Neural crest cell (in vitro differentiated cells): ENCODE data around the gene PLPP3. TPM values are rescaled to one million over a fixed set of nuclear protein-coding genes. Genes with fewer than 3 reads are reported as not detected.

Experiments used
- DNase-seq: peaks from one replicate; pipeline ENCODE4 v3.0.0; 2021; ENCODE audit warnings: low read depth, mixed read lengths, low spot score
- H3K27ac Mint-ChIP-seq: one replicate; pipeline ENCODE4 v1.8.0; 2021; ENCODE audit warnings: mild to moderate bottlenecking, mixed read lengths; ENCODE audit not compliant: unreplicated experiment
- H3K27me3 Mint-ChIP-seq: 2 replicates; pipeline ENCODE4 v1.8.0; 2021; ENCODE audit warnings: low read depth, mild to moderate bottlenecking, mixed read lengths
- H3K36me3 Mint-ChIP-seq: 2 replicates; pipeline ENCODE4 v1.8.0; 2021; ENCODE audit warnings: low read depth, mild to moderate bottlenecking, mixed read lengths
- H3K4me1 Mint-ChIP-seq: 2 replicates; pipeline ENCODE4 v1.8.0; 2021; ENCODE audit warnings: mixed read lengths
- H3K4me3 Mint-ChIP-seq: one replicate; pipeline ENCODE4 v1.8.0; 2021; ENCODE audit warnings: mild to moderate bottlenecking, mixed read lengths
- H3K9me3 Mint-ChIP-seq: 2 replicates; pipeline ENCODE4 v1.8.0; 2021; ENCODE audit warnings: mixed read lengths
- long read RNA-seq: library from polyadenylated mRNA; unstranded; transcript quantifications from one replicate; pipeline ENCODE4 v2.0.0, GENCODE V29; 2020
- total RNA-seq: library from RNA; stranded (reverse); gene quantifications from 2 replicates; pipeline ENCODE4 v1.2.1, GENCODE V29; 2021
- TF ChIP-seq, protein P1 (sequence below): fragments of 200-600 bp; sonication (generic); conservative IDR thresholded peaks from 2 replicates; pipeline ENCODE4 v1.5.0; 2021; ENCODE audit warnings: antibody characterized with exemption, mild to moderate bottlenecking

The PLPP3 gene
- 21.2 and 24.7 TPM in 2 replicates for total RNA-seq
- long read RNA-seq, transcript PLPP3-201 (6 exons, 3,292 nt), result major isoform, 20 of 31 reads
- long read RNA-seq, partial matches to known transcripts, result 0 of 31 reads
- long read RNA-seq, other reads (novel, unspliced or antisense), result 10 of 31 reads

DNA sequence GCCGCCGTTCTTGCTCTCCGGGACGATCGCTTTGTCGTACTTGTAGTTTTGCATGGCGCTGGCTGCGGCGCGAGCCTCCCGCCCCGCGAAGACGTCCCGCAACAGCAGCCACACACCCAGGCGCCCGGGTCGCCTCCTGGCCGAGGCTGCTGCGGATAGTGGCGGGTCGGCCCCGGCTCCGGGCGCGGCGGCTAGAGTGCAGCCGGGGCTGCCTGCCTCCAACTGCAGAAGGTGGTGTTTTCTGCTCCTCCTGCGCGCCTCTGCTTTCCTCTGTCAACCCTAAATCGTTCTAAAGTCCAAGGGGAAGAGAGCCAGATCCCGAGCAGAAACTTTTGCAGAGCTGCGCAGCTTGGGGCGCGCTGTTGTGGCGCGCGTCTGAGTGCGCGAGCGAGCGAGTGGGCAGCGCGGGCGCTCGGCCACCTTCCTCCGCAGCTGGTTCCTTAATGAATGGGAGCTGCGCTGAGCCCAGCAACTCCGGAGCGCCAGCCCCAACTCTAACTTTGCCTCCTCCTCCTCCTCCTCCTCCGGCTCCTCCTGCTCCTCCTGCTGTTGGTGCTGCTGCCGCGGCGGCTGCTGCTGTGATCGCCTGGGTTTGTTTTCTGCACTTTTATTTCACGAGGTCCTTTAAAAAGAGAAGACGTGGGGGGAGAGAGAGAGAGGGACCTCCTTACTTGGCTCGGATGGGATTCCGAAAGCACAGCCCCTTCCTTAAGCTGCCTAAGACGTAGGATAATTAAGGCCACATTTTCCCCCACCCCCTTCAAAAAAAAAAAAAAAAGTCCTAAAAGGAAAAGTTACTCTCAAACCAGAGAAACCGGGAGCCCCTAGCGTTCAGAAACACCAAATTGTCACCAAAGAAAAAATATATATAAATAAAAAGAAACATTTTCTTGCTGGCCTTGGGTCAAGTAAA, at the start of gene PLPP3:
Gene PLPP3 (minus strand): TSS at position 601 of the 913 bp plus-strand sequence. CDS start 547 bp downstream, at position 54.
- Mint-ChIP-seq H3K36me3 (no peaks in the 10 kb centered on the region), H3K9me3 (no peaks in the 10 kb centered on the region), H3K4me1 (peaks cover 41% of the 10 kb centered on the region), H3K4me3 (peak within 1 kb of the TSS; percentile 99), H3K27me3 (no peaks in the 10 kb centered on the region), H3K27ac (peak within 1 kb of the TSS; percentile 98)
- TF ChIP-seq, protein P1, sequence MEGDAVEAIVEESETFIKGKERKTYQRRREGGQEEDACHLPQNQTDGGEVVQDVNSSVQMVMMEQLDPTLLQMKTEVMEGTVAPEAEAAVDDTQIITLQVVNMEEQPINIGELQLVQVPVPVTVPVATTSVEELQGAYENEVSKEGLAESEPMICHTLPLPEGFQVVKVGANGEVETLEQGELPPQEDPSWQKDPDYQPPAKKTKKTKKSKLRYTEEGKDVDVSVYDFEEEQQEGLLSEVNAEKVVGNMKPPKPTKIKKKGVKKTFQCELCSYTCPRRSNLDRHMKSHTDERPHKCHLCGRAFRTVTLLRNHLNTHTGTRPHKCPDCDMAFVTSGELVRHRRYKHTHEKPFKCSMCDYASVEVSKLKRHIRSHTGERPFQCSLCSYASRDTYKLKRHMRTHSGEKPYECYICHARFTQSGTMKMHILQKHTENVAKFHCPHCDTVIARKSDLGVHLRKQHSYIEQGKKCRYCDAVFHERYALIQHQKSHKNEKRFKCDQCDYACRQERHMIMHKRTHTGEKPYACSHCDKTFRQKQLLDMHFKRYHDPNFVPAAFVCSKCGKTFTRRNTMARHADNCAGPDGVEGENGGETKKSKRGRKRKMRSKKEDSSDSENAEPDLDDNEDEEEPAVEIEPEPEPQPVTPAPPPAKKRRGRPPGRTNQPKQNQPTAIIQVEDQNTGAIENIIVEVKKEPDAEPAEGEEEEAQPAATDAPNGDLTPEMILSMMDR, result peak; percentile 76
- peak; percentile 68 for DNase-seq

DNA sequence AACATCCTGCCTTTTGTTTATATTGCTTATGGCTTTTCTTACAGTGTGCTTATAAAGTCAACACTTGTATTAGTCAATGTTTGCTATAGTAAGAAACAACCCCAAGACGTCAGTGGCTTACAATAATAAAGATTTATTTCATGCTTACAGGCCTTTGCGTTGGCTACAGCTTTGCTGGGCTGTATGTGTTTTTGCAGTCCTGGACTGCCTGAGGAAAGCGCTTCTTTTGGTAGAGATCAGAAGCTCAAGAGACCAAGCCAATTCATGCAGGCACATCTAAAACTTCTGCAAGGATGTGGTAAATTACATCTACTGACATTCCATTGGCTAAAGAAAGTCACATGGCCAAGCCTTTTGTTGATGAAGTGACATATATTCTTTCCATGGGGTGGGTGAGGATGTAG, 48.3 kb upstream of the PLPP3 start:
- TF ChIP-seq, protein P1, result no peak
- Mint-ChIP-seq H3K27me3 (no peaks in the 10 kb centered on the region), H3K4me1 (no peaks in the 10 kb centered on the region), H3K36me3 (no peaks in the 10 kb centered on the region), H3K9me3 (peaks cover under 1% of the 10 kb centered on the region), H3K27ac (no peak overlapping the region), H3K4me3 (no peak overlapping the region)
- no peak for DNase-seq

DNA sequence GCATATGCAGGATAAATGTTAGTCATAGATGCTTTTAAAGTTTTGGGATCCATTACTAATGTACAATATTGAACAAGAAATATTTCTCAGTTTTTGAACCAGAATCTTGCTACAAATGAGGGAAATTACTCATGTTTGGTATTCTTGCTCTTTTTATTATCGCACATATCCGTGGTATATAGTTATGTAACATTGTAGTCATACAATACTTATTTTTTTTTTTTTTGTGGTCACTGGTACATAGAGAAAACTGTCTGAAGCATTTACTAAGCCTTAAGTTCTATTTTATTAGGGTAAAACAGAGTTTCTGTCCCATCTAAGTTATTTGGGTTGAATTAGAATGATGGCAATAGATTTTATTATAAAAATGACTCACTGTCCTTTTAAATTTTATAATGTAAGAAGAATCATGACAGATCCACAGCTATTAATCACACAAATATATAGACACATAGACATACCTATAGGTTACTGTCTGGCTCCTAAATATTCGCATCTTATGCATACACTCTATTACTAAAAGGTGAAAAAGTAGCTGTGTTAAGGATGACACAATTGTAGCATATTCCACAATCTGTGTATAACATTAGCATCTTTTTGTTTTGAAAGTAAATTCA, 47.8 kb upstream of the PLPP3 start:
- H3K36me3 Mint-ChIP-seq, result no peaks in the 10 kb centered on the region
- H3K4me1 Mint-ChIP-seq, result no peaks in the 10 kb centered on the region
- H3K27ac Mint-ChIP-seq, result no peak overlapping the region
- H3K27me3 Mint-ChIP-seq, result no peaks in the 10 kb centered on the region
- no peak for DNase-seq
- H3K9me3 Mint-ChIP-seq, result peaks cover 3% of the 10 kb centered on the region
- TF ChIP-seq, protein P1, result no peak
- no peak overlapping the region for H3K4me3 Mint-ChIP-seq

DNA sequence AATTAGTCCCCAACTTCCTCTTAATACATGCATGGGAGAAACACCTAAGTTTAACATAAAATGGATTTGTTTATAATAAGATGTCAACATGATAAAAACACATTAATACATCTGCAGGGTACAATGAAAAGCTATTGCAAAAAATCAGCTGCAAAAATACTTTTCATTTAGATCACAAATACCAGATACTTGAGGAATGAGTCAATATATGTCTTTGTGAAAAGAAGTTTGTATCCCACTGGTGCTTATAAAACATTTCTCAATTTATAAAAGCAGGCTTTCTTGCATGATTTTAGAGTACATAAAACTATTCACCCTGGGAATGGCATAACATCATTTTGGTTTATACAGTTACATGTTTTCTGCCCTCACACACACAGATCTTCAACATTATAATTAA, 47.2 kb upstream of the PLPP3 start:
- no peak overlapping the region for H3K4me3 Mint-ChIP-seq

DNA sequence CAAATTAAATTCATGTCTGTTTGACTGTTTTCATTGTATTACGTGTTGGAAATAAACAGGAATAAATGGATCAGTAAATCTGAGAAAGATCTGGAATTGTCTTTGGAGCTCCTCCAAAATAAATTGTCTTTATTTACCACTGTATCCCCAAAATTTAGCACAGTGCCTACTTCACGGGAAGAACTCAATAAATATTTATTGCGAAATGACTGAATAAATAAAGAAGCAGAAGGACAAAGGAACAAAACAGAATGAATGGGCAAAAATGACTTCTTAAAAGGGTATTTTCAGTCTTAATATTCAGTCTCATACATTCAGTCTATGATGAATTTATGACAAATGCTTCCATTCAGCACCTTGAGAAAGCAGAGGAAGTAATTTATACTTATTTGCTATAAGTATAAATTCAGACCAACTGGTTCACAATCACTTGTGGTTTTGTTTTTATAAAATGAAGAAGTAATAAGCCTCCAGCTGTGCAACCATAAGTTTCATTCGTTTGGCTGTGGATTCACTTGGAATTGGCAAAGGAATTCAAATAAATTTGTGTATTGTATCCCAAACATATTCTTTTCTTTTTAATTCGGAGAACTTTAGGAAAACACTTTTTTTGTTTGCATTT, 46.6 kb upstream of the PLPP3 start:
- Mint-ChIP-seq H3K27ac (no peak overlapping the region), H3K4me3 (no peak overlapping the region), H3K36me3 (no peaks in the 10 kb centered on the region), H3K9me3 (peaks cover 3% of the 10 kb centered on the region), H3K4me1 (no peaks in the 10 kb centered on the region), H3K27me3 (no peaks in the 10 kb centered on the region)
- TF ChIP-seq, protein P1, result no peak
- DNase-seq, result no peak

More for the DNA sequence above, 47.2 kb upstream of the PLPP3 start:
- H3K27me3 Mint-ChIP-seq, result no peaks in the 10 kb centered on the region
- H3K27ac Mint-ChIP-seq, result no peak overlapping the region
- peaks cover 3% of the 10 kb centered on the region for H3K9me3 Mint-ChIP-seq
- TF ChIP-seq, protein P1, result no peak
- H3K4me1 Mint-ChIP-seq, result no peaks in the 10 kb centered on the region
- no peaks in the 10 kb centered on the region for H3K36me3 Mint-ChIP-seq
- no peak for DNase-seq
